Endothelial cell of umbilical vein (primary cell): Measurements from ENCODE around the gene DENND5B. TPM values are rescaled to one million over a fixed set of nuclear protein-coding genes. Genes with fewer than 3 reads are reported as not detected.

Experiments used
- BruUV-seq: library from RNA; stranded (reverse); fragments of 400-500 nt; replicated peaks from 2 replicates; lab custom pipeline; 2021; lab: Mats Ljungman, UMichigan
- CTCF ChIA-PET: fragments of 300-600, 350-600 bp; sonication (Branson Sonifier 250); formaldehyde crosslinking; loops from one replicate; lab custom pipeline; 2021; ENCODE audit warnings: antibody characterized with exemption, inconsistent platforms; lab: Charles Lee
- POLR2A ChIA-PET: fragments of 300-600, 350-600 bp; sonication (Branson Sonifier 250); formaldehyde crosslinking; loops from one replicate; lab custom pipeline; 2021; ENCODE audit warnings: antibody characterized with exemption, inconsistent platforms; lab: Charles Lee
- DNase-seq: peaks from one replicate; pipeline ENCODE4 v3.0.0-alpha.2; 2011; ENCODE audit warnings: low read depth, low spot score
- FAIRE-seq: peaks from 2 replicates; lab custom pipeline; 2011; peaks lifted over from hg19 to GRCh38; lab: Jason Lieb, UNC
- H2AFZ ChIP-seq: 2 replicates; pipeline ENCODE4 v1.6.0; 2012; ENCODE audit warnings: low read depth, low read length, control low read depth, inconsistent platforms
- H3K27ac ChIP-seq: 2 replicates; pipeline ENCODE4 v1.5.1; 2011; ENCODE audit warnings: low read depth, mild to moderate bottlenecking, control low read depth, low read length, moderate library complexity; ENCODE audit not compliant: insufficient read depth
- H3K27me3 ChIP-seq, 2 experiments: 2 replicates each; pipeline versions ENCODE4 v1.6.0 to v1.6.1; 2011; ENCODE audit warnings: low read length in 2 of 2, mixed read lengths in 1 of 2; ENCODE audit not compliant: control insufficient read depth in 2 of 2, insufficient read depth in 2 of 2
- H3K36me3 ChIP-seq, 2 experiments: 2 replicates in 1 of 2; 3 replicates in 1 of 2; pipeline ENCODE4 v1.5.1; 2011; ENCODE audit warnings: low read length in 2 of 2, mild to moderate bottlenecking in 1 of 2, moderate library complexity in 1 of 2; ENCODE audit not compliant: control insufficient read depth in 2 of 2, insufficient read depth in 2 of 2; ENCODE audit errors: extremely low read depth in 1 of 2
- H3K4me1 ChIP-seq: 3 replicates; pipeline ENCODE4 v1.5.1; 2011; ENCODE audit warnings: mild to moderate bottlenecking, low read length; ENCODE audit not compliant: control insufficient read depth, insufficient read depth; ENCODE audit errors: extremely low read depth
- H3K4me2 ChIP-seq: 2 replicates; pipeline ENCODE4 v1.6.1; 2011; ENCODE audit warnings: low read length, control low read depth, mixed read lengths; ENCODE audit not compliant: insufficient read depth
- H3K4me3 ChIP-seq, 3 experiments: fragments of 200-600 bp in 1 of 3; sonication (generic), shearing (Covaris generic) in 1 of 3; replicated peaks in 1 of 3; 2 replicates each; pipeline ENCODE4 v1.5.1; 2011 to 2016; ENCODE audit warnings: control low read depth in 3 of 3, low read length in 3 of 3, mild to moderate bottlenecking in 2 of 3, inconsistent platforms in 1 of 3, low read depth in 1 of 3, moderate library complexity in 1 of 3; ENCODE audit not compliant: insufficient read depth in 1 of 3
- H3K79me2 ChIP-seq: 2 replicates; pipeline ENCODE4 v1.6.0; 2012; ENCODE audit warnings: low read length, inconsistent platforms; ENCODE audit not compliant: control insufficient read depth, insufficient read depth
- H3K9ac ChIP-seq: replicated peaks from 2 replicates; pipeline ENCODE3; 2011; ENCODE audit warnings: low read length, control low read depth; ENCODE audit not compliant: insufficient read depth; ENCODE audit errors: extremely low read depth
- H3K9me1 ChIP-seq: replicated peaks from 3 replicates; pipeline ENCODE4 v1.6.0; 2011; ENCODE audit warnings: mild to moderate bottlenecking, low read length; ENCODE audit not compliant: control insufficient read depth, insufficient read depth; ENCODE audit errors: extremely low read depth
- H3K9me3 ChIP-seq: replicated peaks from 2 replicates; pipeline ENCODE4 v1.5.1; 2012; ENCODE audit warnings: low read length, inconsistent platforms; ENCODE audit not compliant: control insufficient read depth, insufficient read depth
- H4K20me1 ChIP-seq: replicated peaks from 2 replicates; pipeline ENCODE3; 2011; ENCODE audit warnings: mild to moderate bottlenecking, low read length; ENCODE audit not compliant: control insufficient read depth, insufficient read depth; ENCODE audit errors: extremely low read depth
- CTCF ChIP-seq, 2 donors: IDR thresholded peaks; 1 replicate in 1 of 2; 2 replicates in 1 of 2; pipeline ENCODE4 v1.5.1; 2011; ENCODE audit warnings: low read length in 2 of 2, mild to moderate bottlenecking in 2 of 2, moderate library complexity in 2 of 2, control low read depth in 1 of 2, inconsistent platforms in 1 of 2, low read depth in 1 of 2; ENCODE audit not compliant: insufficient read depth in 1 of 2; ENCODE audit errors: extremely low read depth in 1 of 2
- EZH2 ChIP-seq: IDR thresholded peaks from 2 replicates; pipeline ENCODE4 v1.6.1; 2012; ENCODE audit warnings: borderline replicate concordance, low read depth, mild to moderate bottlenecking, moderate library complexity, low read length, inconsistent platforms; ENCODE audit not compliant: severe bottlenecking
- FOS ChIP-seq: IDR thresholded peaks from 2 replicates; pipeline ENCODE4 v1.6.1; 2011; ENCODE audit warnings: mild to moderate bottlenecking, low read length, moderate library complexity, borderline replicate concordance; ENCODE audit not compliant: insufficient read depth
- GATA2 ChIP-seq: IDR thresholded peaks from 2 replicates; pipeline ENCODE4 v1.7.0; 2011; ENCODE audit warnings: low read depth, mild to moderate bottlenecking, moderate library complexity, mixed read lengths, low read length; ENCODE audit not compliant: insufficient read length, insufficient read depth
- JUN ChIP-seq: IDR thresholded peaks from 2 replicates; pipeline ENCODE4 v1.6.1; 2011; ENCODE audit warnings: borderline replicate concordance, low read depth; ENCODE audit not compliant: insufficient read length, insufficient read depth
- MAX ChIP-seq: IDR thresholded peaks from 2 replicates; pipeline ENCODE4 v1.6.1; 2011; ENCODE audit not compliant: insufficient read depth, insufficient read length
- MYC ChIP-seq: IDR thresholded peaks from one replicate; pipeline ENCODE4 v1.6.1; 2011; ENCODE audit warnings: mild to moderate bottlenecking, low read depth, low read length
- POLR2A ChIP-seq: IDR thresholded peaks from 2 replicates; pipeline ENCODE4 v1.6.1; 2012; ENCODE audit warnings: low read depth, mild to moderate bottlenecking, control low read depth, low read length
- POLR2AphosphoS5 ChIP-seq: IDR thresholded peaks from 2 replicates; pipeline ENCODE4 v1.6.1; 2012; ENCODE audit warnings: low read depth, mild to moderate bottlenecking, control low read depth, low read length, moderate library complexity; ENCODE audit not compliant: insufficient read depth
- dilution Hi-C: fragments of 300-500 bp; cut with MboI; formaldehyde crosslinking; loops from one replicate; pipeline ENCODE4 v1.15.0; 2019; ENCODE audit warnings: low sequenced_read_pairs; ENCODE audit not compliant: extremely low pct_ligation_motif_present
- intact Hi-C: fragments of 100-400 bp; cut with micrococcal nuclease; formaldehyde crosslinking; loops from one replicate; pipeline ENCODE4 v1.10.0; 2022
- polyA plus RNA-seq, 4 experiments: library from polyadenylated mRNA; depleted of rRNA in 3 of 4; stranded (reverse) in 3 of 4; unstranded in 1 of 4; fragments of >200 nt; gene quantifications; 2 replicates each; pipeline versions ENCODE4 v1.2.1 to v1.2.3, GENCODE V29; 2011 to 2012; ENCODE audit warnings: missing spikeins in 1 of 4
- total RNA-seq: library from RNA; stranded (reverse); gene quantifications from 2 replicates; pipeline ENCODE4 v1.2.3, GENCODE V29; 2021

The DENND5B gene
- total and polyA plus RNA-seq, 2 donors (not counting 3 experiments of a cell fraction or from before 2014, with no cell fraction given), result 10.3 to 18.3 TPM

DNA sequence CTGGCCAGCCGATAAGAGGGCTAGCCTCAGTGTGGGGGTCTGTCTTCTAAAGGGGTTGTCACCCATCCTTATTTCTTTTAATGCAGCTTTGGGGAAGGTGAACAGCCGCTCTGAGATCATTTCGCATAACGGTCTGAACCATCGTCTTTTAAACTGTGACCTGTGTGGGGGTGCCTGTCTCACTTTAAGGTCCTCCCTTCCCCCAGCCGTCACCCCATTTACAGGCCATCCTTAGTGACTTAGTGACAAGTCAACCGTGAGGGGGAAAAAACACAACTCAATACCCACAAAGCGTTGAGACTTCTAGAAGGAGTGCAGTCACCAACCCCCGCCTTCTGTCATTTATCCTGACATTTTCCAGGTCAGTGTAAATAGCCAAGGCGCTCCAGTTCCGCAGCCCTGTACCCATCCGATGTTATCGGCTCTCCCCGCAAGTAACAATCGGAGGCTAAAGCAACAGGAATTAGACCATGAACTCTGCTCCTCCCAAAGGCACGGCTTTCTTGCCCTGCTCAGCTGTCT lies 505 bp upstream of the DENND5B start:
- BruUV-seq, result TSS peak; percentile 39
- TF ChIP-seq CTCF (IDR thresholded peaks at IDR 0.05; ENCODE audit: extremely low read depth in 1 of 2, insufficient read depth in 1 of 2, low read depth in 1 of 2, low read length in 2 of 2) (no peak), MYC (no peak), MAX (no peak), GATA2 (no peak), POLR2A (no peak), FOS (no peak), EZH2 (no peak), JUN (no peak), POLR2AphosphoS5 (no peak)
- peak overlapping the region; percentile 40 for H3K9ac ChIP-seq

More for the DNA sequence above, 505 bp upstream of the DENND5B start:
- intact Hi-C loops (loop anchor here (1.0 to 5.0 kb wide), 3 partner anchors 9 to 269 kb away; no protein-coding TSS in a partner anchor), dilution Hi-C loops (no loop called here)
- H3K4me2 ChIP-seq, result peak overlapping the region; percentile 77
- H3K79me2 ChIP-seq, result peaks cover 19% of the 10 kb centered on the region
- peak overlapping the region; percentile 21 for H3K27ac ChIP-seq
- peak overlapping the region; percentile 79 for H2AFZ ChIP-seq
- peak overlapping the region; percentile 6 to 99 (median 58) for H3K4me3 ChIP-seq
- no peaks in the 10 kb centered on the region for H3K36me3 ChIP-seq
- no peaks in the 10 kb centered on the region for H3K9me3 ChIP-seq
- ChIA-PET CTCF (interaction anchor here (1.1 to 2.7 kb wide), 5 partner anchors 9 to 187 kb away, joined by 3 to 21 read pairs (median 7); no protein-coding TSS in a partner anchor), POLR2A (no interaction called here)
- H4K20me1 ChIP-seq, result no peaks in the 10 kb centered on the region
- H3K27me3 ChIP-seq, result peaks cover 0 to 2% of the 10 kb centered on the region in 2 experiments
- no peaks in the 10 kb centered on the region for H3K9me1 ChIP-seq
- DNase-seq, result peak; percentile 58
- FAIRE-seq, result peak; percentile 61
- peaks cover 17% of the 10 kb centered on the region for H3K4me1 ChIP-seq
